ENCODE measurements around the gene SNCA. TPM values are rescaled to one million over a fixed set of nuclear protein-coding genes. Genes with fewer than 3 reads are reported as not detected.

The SNCA gene
- total RNA-seq, 1 donor from 2014 or later, result 83.0 TPM

DNA sequence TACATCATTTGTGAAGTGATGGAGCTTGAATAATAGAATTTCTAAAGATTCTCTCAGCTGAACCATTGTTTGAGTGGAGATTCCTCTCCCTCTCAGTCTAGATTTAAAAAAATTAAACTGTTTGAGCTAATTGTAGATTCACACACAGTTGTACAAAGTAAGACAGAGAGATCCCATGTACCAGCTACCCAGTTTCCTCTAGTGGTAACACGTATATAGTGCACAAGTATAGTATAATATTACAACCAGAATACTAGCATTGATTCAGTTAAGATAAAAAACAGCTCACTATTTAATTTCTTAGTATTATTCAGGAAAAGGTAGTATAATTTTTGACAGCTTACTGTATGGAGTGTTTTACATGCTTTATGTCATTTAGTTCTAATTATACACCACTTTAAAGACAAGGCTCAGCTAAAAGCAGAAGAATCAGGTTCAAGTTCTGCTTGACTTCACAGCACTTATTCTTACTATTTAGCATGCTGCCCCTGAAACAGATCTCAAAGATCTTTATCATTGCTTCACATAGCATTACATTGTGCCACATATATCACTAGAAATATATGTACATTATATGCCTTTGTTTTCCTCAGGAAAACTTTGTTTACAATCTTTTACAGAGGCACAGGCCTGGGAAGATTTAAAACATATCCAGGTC, 136.1 kb downstream of the SNCA start:
- H3K9me3 ChIP-seq (ENCODE audit: control insufficient read depth in 3 of 3, low read length in 3 of 3), result no peaks in the 10 kb centered on the region
- H3K9ac ChIP-seq (ENCODE audit: low read depth in 1 of 3, low read length in 3 of 3), result no peak overlapping the region
- no peak overlapping the region for H3K4me3 ChIP-seq (ENCODE audit: low read length in 3 of 3)
- no peaks in the 10 kb centered on the region for H3K36me3 ChIP-seq (ENCODE audit: control insufficient read depth in 3 of 3, insufficient read depth in 3 of 3, low read length in 3 of 3)
- no peak overlapping the region for H3K27ac ChIP-seq (ENCODE audit: low read depth, low read length)
- H3K4me1 ChIP-seq (ENCODE audit: control insufficient read depth in 3 of 3, insufficient read depth in 3 of 3, low read length in 3 of 3), result no peaks in the 10 kb centered on the region
- H3K27me3 ChIP-seq (ENCODE audit: control insufficient read depth in 3 of 3, insufficient read depth in 3 of 3, low read length in 3 of 3), result no peaks in the 10 kb centered on the region

DNA sequence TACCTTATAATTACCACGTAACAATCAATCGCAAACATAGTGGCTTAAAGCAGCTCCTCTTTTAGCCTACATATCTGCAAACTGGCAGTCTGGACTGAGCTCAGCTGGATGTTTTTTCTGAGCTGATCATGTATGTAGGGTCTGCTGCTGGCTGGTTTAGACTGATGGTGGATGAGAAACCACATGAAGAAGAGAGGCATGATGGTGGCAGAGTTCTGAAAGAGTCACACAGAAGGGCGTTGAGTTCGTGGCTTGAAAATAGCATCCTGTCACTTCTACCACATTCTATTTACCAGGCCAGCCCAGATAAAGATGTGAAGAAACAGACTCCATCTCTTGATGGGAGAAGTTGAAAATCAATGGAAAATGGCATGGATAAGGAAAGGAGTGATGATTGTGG, 151.3 kb downstream of the SNCA start:
- H3K27ac ChIP-seq (ENCODE audit: low read depth, low read length), result no peak overlapping the region
- H3K27me3 ChIP-seq (ENCODE audit: control insufficient read depth in 3 of 3, insufficient read depth in 3 of 3, low read length in 3 of 3), result no peaks in the 10 kb centered on the region
- no peaks in the 10 kb centered on the region for H3K9me3 ChIP-seq (ENCODE audit: control insufficient read depth in 3 of 3, low read length in 3 of 3)
- H3K9ac ChIP-seq (ENCODE audit: low read depth in 1 of 3, low read length in 3 of 3), result no peak overlapping the region
- no peaks in the 10 kb centered on the region for H3K4me1 ChIP-seq (ENCODE audit: control insufficient read depth in 3 of 3, insufficient read depth in 3 of 3, low read length in 3 of 3)
- no peaks in the 10 kb centered on the region for H3K36me3 ChIP-seq (ENCODE audit: control insufficient read depth in 3 of 3, insufficient read depth in 3 of 3, low read length in 3 of 3)
- H3K4me3 ChIP-seq (ENCODE audit: low read length in 3 of 3), result no peak overlapping the region

DNA sequence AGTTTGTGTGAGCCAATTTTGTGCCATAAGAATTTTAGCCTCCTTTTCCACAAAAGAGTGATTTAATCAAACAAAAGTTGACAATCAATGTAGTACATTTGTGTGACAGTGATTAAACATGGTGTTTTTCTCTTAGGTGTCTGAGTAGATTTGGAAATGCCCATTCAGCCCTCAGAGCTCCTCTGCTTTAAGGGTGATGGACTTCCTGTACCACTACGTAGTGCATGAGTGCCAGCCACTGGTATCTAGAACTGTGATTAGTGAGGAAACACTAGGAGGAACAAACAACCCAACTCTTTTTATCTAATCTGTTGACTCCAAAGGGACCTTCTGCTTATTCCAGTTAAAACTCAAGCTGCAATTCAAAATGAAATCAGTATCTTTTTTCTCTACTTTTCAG, 151.7 kb downstream of the SNCA start:
- H3K9me3 ChIP-seq (ENCODE audit: control insufficient read depth in 3 of 3, low read length in 3 of 3), result no peaks in the 10 kb centered on the region
- H3K27me3 ChIP-seq (ENCODE audit: control insufficient read depth in 3 of 3, insufficient read depth in 3 of 3, low read length in 3 of 3), result no peaks in the 10 kb centered on the region
- no peaks in the 10 kb centered on the region for H3K36me3 ChIP-seq (ENCODE audit: control insufficient read depth in 3 of 3, insufficient read depth in 3 of 3, low read length in 3 of 3)
- no peak overlapping the region for H3K4me3 ChIP-seq (ENCODE audit: low read length in 3 of 3)
- H3K4me1 ChIP-seq (ENCODE audit: control insufficient read depth in 3 of 3, insufficient read depth in 3 of 3, low read length in 3 of 3), result no peaks in the 10 kb centered on the region
- H3K27ac ChIP-seq (ENCODE audit: low read depth, low read length), result no peak overlapping the region
- H3K9ac ChIP-seq (ENCODE audit: low read depth in 1 of 3, low read length in 3 of 3), result no peak overlapping the region

DNA sequence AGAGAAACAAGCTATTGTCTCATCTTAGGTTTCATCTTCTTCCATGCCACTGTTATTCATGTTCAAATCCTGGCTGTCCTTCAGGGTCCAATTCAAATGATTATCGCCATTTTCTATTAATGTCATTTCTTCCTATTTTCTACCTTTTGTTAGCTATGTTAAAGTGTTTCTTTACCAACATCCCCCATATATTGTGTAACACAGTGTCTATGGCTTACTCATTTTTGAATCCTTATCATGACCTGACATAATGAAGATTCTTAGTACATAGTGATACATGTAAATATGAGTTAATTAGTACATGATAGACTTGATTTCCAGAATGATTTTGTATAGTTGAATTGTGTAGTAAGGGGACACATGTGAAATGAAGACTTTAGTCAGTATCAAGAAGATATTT, 152.4 kb downstream of the SNCA start:
- no peaks in the 10 kb centered on the region for H3K9me3 ChIP-seq (ENCODE audit: control insufficient read depth in 3 of 3, low read length in 3 of 3)
- no peaks in the 10 kb centered on the region for H3K36me3 ChIP-seq (ENCODE audit: control insufficient read depth in 3 of 3, insufficient read depth in 3 of 3, low read length in 3 of 3)
- H3K9ac ChIP-seq (ENCODE audit: low read depth in 1 of 3, low read length in 3 of 3), result no peak overlapping the region
- no peak overlapping the region for H3K4me3 ChIP-seq (ENCODE audit: low read length in 3 of 3)
- H3K27ac ChIP-seq (ENCODE audit: low read depth, low read length), result no peak overlapping the region
- no peaks in the 10 kb centered on the region for H3K4me1 ChIP-seq (ENCODE audit: control insufficient read depth in 3 of 3, insufficient read depth in 3 of 3, low read length in 3 of 3)
- no peaks in the 10 kb centered on the region for H3K27me3 ChIP-seq (ENCODE audit: control insufficient read depth in 3 of 3, insufficient read depth in 3 of 3, low read length in 3 of 3)

DNA sequence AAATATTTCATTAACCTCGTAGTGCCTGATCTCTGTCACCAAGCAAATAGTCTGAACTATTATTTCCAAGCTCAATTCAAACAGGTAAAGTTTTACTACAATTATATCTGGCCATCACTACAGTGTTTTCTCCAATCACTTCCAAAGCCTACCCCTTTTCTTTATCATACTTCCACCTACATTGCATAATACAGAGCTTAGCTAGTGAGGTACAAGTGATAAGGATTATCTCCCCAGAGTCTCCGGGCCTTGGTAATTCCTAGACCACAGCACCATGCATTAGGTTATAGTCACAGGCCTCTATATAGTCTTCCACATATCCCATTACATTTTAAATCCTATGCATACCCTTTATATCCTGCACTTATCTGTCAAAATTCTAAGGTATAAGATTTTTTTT, 154.2 kb downstream of the SNCA start:
- Histone ChIP-seq H3K27ac (ENCODE audit: low read depth, low read length) (no peak overlapping the region), H3K9me3 (ENCODE audit: control insufficient read depth in 3 of 3, low read length in 3 of 3) (no peaks in the 10 kb centered on the region), H3K9ac (ENCODE audit: low read depth in 1 of 3, low read length in 3 of 3) (no peak overlapping the region), H3K36me3 (ENCODE audit: control insufficient read depth in 3 of 3, insufficient read depth in 3 of 3, low read length in 3 of 3) (no peaks in the 10 kb centered on the region), H3K4me3 (ENCODE audit: low read length in 3 of 3) (no peak overlapping the region), H3K27me3 (ENCODE audit: control insufficient read depth in 3 of 3, insufficient read depth in 3 of 3, low read length in 3 of 3) (no peaks in the 10 kb centered on the region), H3K4me1 (ENCODE audit: control insufficient read depth in 3 of 3, insufficient read depth in 3 of 3, low read length in 3 of 3) (no peaks in the 10 kb centered on the region)

DNA sequence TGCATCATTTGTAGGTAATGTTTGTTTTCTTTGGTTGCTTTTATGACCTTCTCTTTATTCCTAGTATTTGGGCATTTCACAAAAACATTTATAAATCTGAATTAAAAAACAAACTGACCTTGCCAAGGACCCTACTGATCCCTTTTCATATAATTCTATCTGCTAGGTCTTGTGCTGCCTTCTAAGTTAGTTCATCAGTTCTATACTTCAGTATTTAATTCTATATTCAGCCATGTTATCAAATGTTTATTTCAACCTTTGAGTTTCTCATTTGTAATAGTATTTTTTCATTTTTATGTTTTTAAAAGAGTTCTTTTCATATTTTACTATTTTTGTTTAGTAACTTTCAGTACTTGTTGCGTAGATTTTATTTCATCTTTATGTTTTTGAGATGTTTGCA, 155.3 kb downstream of the SNCA start:
- Histone ChIP-seq H3K9ac (ENCODE audit: low read depth in 1 of 3, low read length in 3 of 3) (no peak overlapping the region), H3K4me3 (ENCODE audit: low read length in 3 of 3) (no peak overlapping the region), H3K9me3 (ENCODE audit: control insufficient read depth in 3 of 3, low read length in 3 of 3) (no peaks in the 10 kb centered on the region), H3K27me3 (ENCODE audit: control insufficient read depth in 3 of 3, insufficient read depth in 3 of 3, low read length in 3 of 3) (no peaks in the 10 kb centered on the region), H3K36me3 (ENCODE audit: control insufficient read depth in 3 of 3, insufficient read depth in 3 of 3, low read length in 3 of 3) (no peaks in the 10 kb centered on the region), H3K27ac (ENCODE audit: low read depth, low read length) (no peak overlapping the region), H3K4me1 (ENCODE audit: control insufficient read depth in 3 of 3, insufficient read depth in 3 of 3, low read length in 3 of 3) (no peaks in the 10 kb centered on the region)

DNA sequence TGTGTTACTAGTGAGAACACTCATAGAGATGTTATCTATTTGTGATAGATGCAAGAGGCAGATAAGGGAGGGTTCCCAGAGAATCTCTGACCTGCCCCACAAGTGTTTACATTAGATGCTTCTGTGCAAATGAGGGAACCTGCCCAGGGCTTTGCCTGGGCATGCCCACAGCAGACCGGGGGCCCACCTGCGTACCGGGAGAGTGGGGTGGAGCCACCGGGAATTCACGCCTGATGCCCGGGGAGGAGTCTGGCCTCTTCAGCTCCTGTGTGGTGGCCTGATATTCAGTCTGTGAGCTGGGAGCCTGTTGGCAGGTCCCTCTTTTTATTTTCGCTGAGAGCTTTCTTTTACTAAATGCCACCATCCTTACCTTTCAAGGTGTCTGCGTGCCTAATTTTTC, 155.7 kb downstream of the SNCA start:
- H3K4me3 ChIP-seq (ENCODE audit: low read length in 3 of 3), result no peak overlapping the region
- H3K27me3 ChIP-seq (ENCODE audit: control insufficient read depth in 3 of 3, insufficient read depth in 3 of 3, low read length in 3 of 3), result no peaks in the 10 kb centered on the region
- no peaks in the 10 kb centered on the region for H3K36me3 ChIP-seq (ENCODE audit: control insufficient read depth in 3 of 3, insufficient read depth in 3 of 3, low read length in 3 of 3)
- no peaks in the 10 kb centered on the region for H3K9me3 ChIP-seq (ENCODE audit: control insufficient read depth in 3 of 3, low read length in 3 of 3)
- no peak overlapping the region for H3K9ac ChIP-seq (ENCODE audit: low read depth in 1 of 3, low read length in 3 of 3)
- H3K27ac ChIP-seq (ENCODE audit: low read depth, low read length), result no peak overlapping the region
- no peaks in the 10 kb centered on the region for H3K4me1 ChIP-seq (ENCODE audit: control insufficient read depth in 3 of 3, insufficient read depth in 3 of 3, low read length in 3 of 3)

DNA sequence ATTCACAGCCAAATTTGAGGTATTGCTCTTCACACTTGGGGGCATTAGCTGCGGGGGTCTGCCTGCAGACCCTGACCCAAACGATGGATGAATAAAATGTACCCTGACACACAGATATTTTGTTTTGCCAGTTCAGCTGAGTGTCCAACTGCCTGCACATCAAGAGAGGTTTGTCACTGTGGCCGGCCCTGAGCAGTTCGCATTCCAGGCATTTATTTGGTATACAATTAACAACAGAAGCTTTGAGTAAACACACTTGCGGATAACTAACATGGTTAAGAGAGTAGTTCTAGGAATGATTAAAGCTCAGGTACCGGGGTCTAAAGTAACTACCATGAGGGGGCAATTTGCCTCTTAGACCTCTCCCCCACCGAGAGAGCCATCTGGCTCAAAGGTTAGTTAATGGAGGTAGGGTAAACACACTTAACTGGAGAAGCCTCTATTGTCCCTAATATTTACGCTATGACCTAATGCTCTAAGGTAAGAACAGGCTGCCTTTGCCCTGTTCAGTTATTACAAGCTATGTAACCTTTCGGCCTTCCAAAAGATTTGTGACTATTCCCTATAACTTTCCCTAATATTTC, 162.0 kb downstream of the SNCA start:
- Histone ChIP-seq H3K36me3 (ENCODE audit: control insufficient read depth in 3 of 3, insufficient read depth in 3 of 3, low read length in 3 of 3) (no peaks in the 10 kb centered on the region), H3K4me1 (ENCODE audit: control insufficient read depth in 3 of 3, insufficient read depth in 3 of 3, low read length in 3 of 3) (no peaks in the 10 kb centered on the region), H3K4me3 (ENCODE audit: low read length in 3 of 3) (no peak overlapping the region), H3K9ac (ENCODE audit: low read depth in 1 of 3, low read length in 3 of 3) (no peak overlapping the region), H3K27ac (ENCODE audit: low read depth, low read length) (no peak overlapping the region), H3K27me3 (ENCODE audit: control insufficient read depth in 3 of 3, insufficient read depth in 3 of 3, low read length in 3 of 3) (no peaks in the 10 kb centered on the region), H3K9me3 (ENCODE audit: control insufficient read depth in 3 of 3, low read length in 3 of 3) (no peaks in the 10 kb centered on the region)

Other genes starting within 250 kb of the SNCA start
- 9.4 TPM for gene MMRN1, start 57.7 kb upstream of the SNCA start, total RNA-seq

All from skeletal muscle tissue (tissue), 4 donors.